HL-60 (cell line): Measurements from ENCODE around the gene MCM6.

Experiments used
- SPI1 ChIP-seq: IDR thresholded peaks from 2 replicates; pipeline ENCODE4 v1.6.1; 2012; ENCODE audit warnings: low read depth, mild to moderate bottlenecking, borderline replicate concordance
- TF ChIP-seq, protein P1 (sequence below): IDR thresholded peaks from one replicate; pipeline ENCODE4 v1.5.1; 2011; ENCODE audit warnings: low read length, control low read depth, inconsistent platforms; ENCODE audit not compliant: insufficient read depth
- TF ChIP-seq, protein P2 (sequence below): IDR thresholded peaks from 2 replicates; pipeline ENCODE4 v1.6.1; 2012; ENCODE audit warnings: low read depth; ENCODE audit not compliant: insufficient replicate concordance

- TF ChIP-seq, protein P1, sequence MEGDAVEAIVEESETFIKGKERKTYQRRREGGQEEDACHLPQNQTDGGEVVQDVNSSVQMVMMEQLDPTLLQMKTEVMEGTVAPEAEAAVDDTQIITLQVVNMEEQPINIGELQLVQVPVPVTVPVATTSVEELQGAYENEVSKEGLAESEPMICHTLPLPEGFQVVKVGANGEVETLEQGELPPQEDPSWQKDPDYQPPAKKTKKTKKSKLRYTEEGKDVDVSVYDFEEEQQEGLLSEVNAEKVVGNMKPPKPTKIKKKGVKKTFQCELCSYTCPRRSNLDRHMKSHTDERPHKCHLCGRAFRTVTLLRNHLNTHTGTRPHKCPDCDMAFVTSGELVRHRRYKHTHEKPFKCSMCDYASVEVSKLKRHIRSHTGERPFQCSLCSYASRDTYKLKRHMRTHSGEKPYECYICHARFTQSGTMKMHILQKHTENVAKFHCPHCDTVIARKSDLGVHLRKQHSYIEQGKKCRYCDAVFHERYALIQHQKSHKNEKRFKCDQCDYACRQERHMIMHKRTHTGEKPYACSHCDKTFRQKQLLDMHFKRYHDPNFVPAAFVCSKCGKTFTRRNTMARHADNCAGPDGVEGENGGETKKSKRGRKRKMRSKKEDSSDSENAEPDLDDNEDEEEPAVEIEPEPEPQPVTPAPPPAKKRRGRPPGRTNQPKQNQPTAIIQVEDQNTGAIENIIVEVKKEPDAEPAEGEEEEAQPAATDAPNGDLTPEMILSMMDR, result no peak
- TF ChIP-seq, protein P2, sequence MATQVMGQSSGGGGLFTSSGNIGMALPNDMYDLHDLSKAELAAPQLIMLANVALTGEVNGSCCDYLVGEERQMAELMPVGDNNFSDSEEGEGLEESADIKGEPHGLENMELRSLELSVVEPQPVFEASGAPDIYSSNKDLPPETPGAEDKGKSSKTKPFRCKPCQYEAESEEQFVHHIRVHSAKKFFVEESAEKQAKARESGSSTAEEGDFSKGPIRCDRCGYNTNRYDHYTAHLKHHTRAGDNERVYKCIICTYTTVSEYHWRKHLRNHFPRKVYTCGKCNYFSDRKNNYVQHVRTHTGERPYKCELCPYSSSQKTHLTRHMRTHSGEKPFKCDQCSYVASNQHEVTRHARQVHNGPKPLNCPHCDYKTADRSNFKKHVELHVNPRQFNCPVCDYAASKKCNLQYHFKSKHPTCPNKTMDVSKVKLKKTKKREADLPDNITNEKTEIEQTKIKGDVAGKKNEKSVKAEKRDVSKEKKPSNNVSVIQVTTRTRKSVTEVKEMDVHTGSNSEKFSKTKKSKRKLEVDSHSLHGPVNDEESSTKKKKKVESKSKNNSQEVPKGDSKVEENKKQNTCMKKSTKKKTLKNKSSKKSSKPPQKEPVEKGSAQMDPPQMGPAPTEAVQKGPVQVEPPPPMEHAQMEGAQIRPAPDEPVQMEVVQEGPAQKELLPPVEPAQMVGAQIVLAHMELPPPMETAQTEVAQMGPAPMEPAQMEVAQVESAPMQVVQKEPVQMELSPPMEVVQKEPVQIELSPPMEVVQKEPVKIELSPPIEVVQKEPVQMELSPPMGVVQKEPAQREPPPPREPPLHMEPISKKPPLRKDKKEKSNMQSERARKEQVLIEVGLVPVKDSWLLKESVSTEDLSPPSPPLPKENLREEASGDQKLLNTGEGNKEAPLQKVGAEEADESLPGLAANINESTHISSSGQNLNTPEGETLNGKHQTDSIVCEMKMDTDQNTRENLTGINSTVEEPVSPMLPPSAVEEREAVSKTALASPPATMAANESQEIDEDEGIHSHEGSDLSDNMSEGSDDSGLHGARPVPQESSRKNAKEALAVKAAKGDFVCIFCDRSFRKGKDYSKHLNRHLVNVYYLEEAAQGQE, result no peak
- no peak for TF ChIP-seq SPI1
Measured at GRCh38 chr2:135822855-135823254, 53.4 kb downstream of the MCM6 start.
